ENCODE data around the gene PROM1.

GRCh38 chr4:16066586-16067128, 17.2 kb downstream of the PROM1 start:
- no peak for TF ChIP-seq CTCF (conservative IDR thresholded peaks at IDR 0.05; ENCODE audit: low read depth in 2 of 2)
- TF ChIP-seq POLR2AphosphoS5 (IDR thresholded peaks at IDR 0.05; ENCODE audit: low read depth): no peak
- TF ChIP-seq, protein P1, sequence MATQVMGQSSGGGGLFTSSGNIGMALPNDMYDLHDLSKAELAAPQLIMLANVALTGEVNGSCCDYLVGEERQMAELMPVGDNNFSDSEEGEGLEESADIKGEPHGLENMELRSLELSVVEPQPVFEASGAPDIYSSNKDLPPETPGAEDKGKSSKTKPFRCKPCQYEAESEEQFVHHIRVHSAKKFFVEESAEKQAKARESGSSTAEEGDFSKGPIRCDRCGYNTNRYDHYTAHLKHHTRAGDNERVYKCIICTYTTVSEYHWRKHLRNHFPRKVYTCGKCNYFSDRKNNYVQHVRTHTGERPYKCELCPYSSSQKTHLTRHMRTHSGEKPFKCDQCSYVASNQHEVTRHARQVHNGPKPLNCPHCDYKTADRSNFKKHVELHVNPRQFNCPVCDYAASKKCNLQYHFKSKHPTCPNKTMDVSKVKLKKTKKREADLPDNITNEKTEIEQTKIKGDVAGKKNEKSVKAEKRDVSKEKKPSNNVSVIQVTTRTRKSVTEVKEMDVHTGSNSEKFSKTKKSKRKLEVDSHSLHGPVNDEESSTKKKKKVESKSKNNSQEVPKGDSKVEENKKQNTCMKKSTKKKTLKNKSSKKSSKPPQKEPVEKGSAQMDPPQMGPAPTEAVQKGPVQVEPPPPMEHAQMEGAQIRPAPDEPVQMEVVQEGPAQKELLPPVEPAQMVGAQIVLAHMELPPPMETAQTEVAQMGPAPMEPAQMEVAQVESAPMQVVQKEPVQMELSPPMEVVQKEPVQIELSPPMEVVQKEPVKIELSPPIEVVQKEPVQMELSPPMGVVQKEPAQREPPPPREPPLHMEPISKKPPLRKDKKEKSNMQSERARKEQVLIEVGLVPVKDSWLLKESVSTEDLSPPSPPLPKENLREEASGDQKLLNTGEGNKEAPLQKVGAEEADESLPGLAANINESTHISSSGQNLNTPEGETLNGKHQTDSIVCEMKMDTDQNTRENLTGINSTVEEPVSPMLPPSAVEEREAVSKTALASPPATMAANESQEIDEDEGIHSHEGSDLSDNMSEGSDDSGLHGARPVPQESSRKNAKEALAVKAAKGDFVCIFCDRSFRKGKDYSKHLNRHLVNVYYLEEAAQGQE (IDR thresholded peaks at IDR 0.05; ENCODE audit: unreplicated experiment): no peak
- TF ChIP-seq EZH2 (IDR thresholded peaks at IDR 0.05; ENCODE audit: low read depth, unreplicated experiment): no peak
- TF ChIP-seq STAT1 (IDR thresholded peaks at IDR 0.05; ENCODE audit: unreplicated experiment): no peak
- TF ChIP-seq EZH2phosphoT487 (IDR thresholded peaks at IDR 0.05; ENCODE audit: unreplicated experiment): no peak
- no peak for TF ChIP-seq JUNB (IDR thresholded peaks at IDR 0.05; ENCODE audit: unreplicated experiment)
- no peak for TF ChIP-seq CREB1 (CRISPR knock-in tag; IDR thresholded peaks at IDR 0.05; ENCODE audit: low read depth)
- TF ChIP-seq, protein P2, sequence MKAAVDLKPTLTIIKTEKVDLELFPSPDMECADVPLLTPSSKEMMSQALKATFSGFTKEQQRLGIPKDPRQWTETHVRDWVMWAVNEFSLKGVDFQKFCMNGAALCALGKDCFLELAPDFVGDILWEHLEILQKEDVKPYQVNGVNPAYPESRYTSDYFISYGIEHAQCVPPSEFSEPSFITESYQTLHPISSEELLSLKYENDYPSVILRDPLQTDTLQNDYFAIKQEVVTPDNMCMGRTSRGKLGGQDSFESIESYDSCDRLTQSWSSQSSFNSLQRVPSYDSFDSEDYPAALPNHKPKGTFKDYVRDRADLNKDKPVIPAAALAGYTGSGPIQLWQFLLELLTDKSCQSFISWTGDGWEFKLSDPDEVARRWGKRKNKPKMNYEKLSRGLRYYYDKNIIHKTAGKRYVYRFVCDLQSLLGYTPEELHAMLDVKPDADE (IDR thresholded peaks at IDR 0.05): no peak
- TF ChIP-seq NANOG (IDR thresholded peaks at IDR 0.05; ENCODE audit: borderline replicate concordance): no peak
